ENCODE results near the gene JAK1. TPM values are rescaled to one million over a fixed set of nuclear protein-coding genes. Genes with fewer than 3 reads are reported as not detected.

The JAK1 gene
- total and polyA plus RNA-seq, 9 of the 15 experiments (the other 6 are each of a cell fraction or from before 2014, with no cell fraction given) = 9.7 to 44.1 (median 42.5) TPM

DNA sequence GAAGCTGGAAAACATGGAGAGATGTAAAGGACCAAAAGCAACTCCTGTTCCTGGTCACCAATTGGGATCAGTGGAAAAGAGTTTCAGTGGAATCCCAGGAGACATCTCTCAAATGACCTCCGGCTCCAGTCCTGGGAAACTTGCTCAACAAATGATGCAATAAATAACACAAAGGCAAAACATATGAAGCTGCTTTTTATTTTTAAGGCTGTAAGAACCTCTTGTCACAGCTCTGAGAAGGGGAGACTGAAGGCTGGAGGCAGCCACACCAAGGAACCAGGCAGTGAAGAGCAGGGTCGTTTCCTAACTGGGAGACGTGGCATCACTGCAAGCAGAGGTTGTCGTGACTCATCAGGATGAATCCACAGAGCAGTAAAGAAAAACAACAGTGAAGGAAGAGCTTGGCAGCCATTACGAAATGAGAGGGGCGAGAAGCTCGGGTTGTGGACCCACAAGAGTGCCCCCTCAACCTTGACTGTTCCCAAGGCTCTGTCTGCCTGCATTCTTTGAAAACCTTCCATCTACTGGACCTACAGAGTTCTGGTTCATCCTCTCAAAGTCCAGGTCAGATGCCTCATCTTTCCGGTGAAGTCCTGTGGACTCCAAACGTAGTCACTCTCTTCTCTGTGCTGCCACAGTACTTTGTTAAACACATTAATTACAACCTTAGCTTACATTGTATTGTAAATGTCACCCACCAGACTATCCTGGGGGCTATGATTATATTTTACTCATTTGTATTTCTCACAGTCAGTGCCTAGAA lies 32.1 kb downstream of the JAK1 start (continued):
- TF ChIP-seq ZNF121 (CRISPR knock-in tag; conservative IDR thresholded peaks at IDR 0.05) = no peak
- TF ChIP-seq, protein P1, sequence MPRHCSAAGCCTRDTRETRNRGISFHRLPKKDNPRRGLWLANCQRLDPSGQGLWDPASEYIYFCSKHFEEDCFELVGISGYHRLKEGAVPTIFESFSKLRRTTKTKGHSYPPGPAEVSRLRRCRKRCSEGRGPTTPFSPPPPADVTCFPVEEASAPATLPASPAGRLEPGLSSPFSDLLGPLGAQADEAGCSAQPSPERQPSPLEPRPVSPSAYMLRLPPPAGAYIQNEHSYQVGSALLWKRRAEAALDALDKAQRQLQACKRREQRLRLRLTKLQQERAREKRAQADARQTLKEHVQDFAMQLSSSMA (CRISPR knock-in tag; IDR thresholded peaks at IDR 0.05) = no peak
- TF ChIP-seq CREB3L1 (IDR thresholded peaks at IDR 0.05; ENCODE audit: borderline replicate concordance, low read depth) = peak; percentile 58; the same call in 1 of the 2 replicates
- peak; percentile 35; the same call in 1 of the 2 replicates for TF ChIP-seq ARID1B (IDR thresholded peaks at IDR 0.05)
- no peak for TF ChIP-seq XRCC4 (IDR thresholded peaks at IDR 0.05; ENCODE audit: extremely low read depth, insufficient read depth, insufficient read length)
- TF ChIP-seq GTF2A2 (tag; IDR thresholded peaks at IDR 0.05) = no peak
- TF ChIP-seq CEBPG (CRISPR knock-in tag; IDR thresholded peaks at IDR 0.05) = no peak; the same call in 1 of the 2 replicates
- peak; percentile 81 to 88 for TF ChIP-seq CEBPG (tag; conservative IDR thresholded peaks at IDR 0.05 in 1 of 2, IDR thresholded peaks at IDR 0.05 in 1 of 2)
- TF ChIP-seq, protein P2, sequence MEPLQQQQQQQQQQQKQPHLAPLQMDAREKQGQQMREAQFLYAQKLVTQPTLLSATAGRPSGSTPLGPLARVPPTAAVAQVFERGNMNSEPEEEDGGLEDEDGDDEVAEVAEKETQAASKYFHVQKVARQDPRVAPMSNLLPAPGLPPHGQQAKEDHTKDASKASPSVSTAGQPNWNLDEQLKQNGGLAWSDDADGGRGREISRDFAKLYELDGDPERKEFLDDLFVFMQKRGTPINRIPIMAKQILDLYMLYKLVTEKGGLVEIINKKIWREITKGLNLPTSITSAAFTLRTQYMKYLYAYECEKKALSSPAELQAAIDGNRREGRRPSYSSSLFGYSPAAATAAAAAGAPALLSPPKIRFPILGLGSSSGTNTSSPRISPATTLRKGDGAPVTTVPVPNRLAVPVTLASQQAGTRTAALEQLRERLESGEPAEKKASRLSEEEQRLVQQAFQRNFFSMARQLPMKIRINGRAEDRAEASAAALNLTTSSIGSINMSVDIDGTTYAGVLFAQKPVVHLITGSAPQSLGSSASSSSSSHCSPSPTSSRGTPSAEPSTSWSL (CRISPR knock-in tag; IDR thresholded peaks at IDR 0.05; ENCODE audit: borderline replicate concordance) = no peak
- 0 out of 2 replicates have a peak, but pooled peaks have one; percentile 41 for TF ChIP-seq ZNF589 (CRISPR knock-in tag; IDR thresholded peaks at IDR 0.05; ENCODE audit: low read depth)
- TF ChIP-seq MECOM (CRISPR knock-in tag; IDR thresholded peaks at IDR 0.05) = no peak
- peak; percentile 83 for TF ChIP-seq FOSL1 (tag; conservative IDR thresholded peaks at IDR 0.05)
- no peak for TF ChIP-seq CXXC5 (CRISPR knock-in tag; IDR thresholded peaks at IDR 0.05)
- TF ChIP-seq GMEB1 (CRISPR knock-in tag; IDR thresholded peaks at IDR 0.05) = no peak
- TF ChIP-seq, protein P3, sequence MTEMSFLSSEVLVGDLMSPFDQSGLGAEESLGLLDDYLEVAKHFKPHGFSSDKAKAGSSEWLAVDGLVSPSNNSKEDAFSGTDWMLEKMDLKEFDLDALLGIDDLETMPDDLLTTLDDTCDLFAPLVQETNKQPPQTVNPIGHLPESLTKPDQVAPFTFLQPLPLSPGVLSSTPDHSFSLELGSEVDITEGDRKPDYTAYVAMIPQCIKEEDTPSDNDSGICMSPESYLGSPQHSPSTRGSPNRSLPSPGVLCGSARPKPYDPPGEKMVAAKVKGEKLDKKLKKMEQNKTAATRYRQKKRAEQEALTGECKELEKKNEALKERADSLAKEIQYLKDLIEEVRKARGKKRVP (CRISPR knock-in tag; IDR thresholded peaks at IDR 0.05) = 0 out of 2 replicates have a peak, but pooled peaks have one; percentile 23
- TF ChIP-seq, protein P4, sequence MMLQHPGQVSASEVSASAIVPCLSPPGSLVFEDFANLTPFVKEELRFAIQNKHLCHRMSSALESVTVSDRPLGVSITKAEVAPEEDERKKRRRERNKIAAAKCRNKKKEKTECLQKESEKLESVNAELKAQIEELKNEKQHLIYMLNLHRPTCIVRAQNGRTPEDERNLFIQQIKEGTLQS (IDR thresholded peaks at IDR 0.05) = peak; percentile 86
- TF ChIP-seq, protein P4 (CRISPR knock-in tag; conservative IDR thresholded peaks at IDR 0.05) = no peak
- TF ChIP-seq BCOR (IDR thresholded peaks at IDR 0.05) = no peak
- no peak for TF ChIP-seq USF2 (CRISPR knock-in tag; IDR thresholded peaks at IDR 0.05)

Measured in K562 (cell line).